Ishikawa (cell line): Measurements from ENCODE around the gene THSD4.

ENCODE experiments used
- CEBPB ChIP-seq: IDR thresholded peaks from 2 replicates; pipeline ENCODE4 v1.6.1; 2012
- CREB1 ChIP-seq: IDR thresholded peaks from 2 replicates; pipeline ENCODE4 v1.6.1; 2012; ENCODE audit warnings: low read depth
- EGR1 ChIP-seq: IDR thresholded peaks from 2 replicates; pipeline ENCODE4 v1.6.1; 2012
- EP300 ChIP-seq: IDR thresholded peaks from 2 replicates; pipeline ENCODE4 v1.6.1; 2012; ENCODE audit warnings: borderline replicate concordance
- FOXM1 ChIP-seq: IDR thresholded peaks from 2 replicates; pipeline ENCODE4 v1.6.1; 2012; ENCODE audit warnings: low read depth, borderline replicate concordance
- MAX ChIP-seq: IDR thresholded peaks from 2 replicates; pipeline ENCODE4 v1.6.1; 2012
- NFIC ChIP-seq: IDR thresholded peaks from 2 replicates; pipeline ENCODE4 v1.6.1; 2012
- RAD21 ChIP-seq: IDR thresholded peaks from 2 replicates; pipeline ENCODE4 v1.6.1; 2012; ENCODE audit warnings: low read depth
- REST ChIP-seq: IDR thresholded peaks from 2 replicates; pipeline ENCODE4 v1.6.1; 2012; ENCODE audit warnings: low read depth, mild to moderate bottlenecking
- TAF1 ChIP-seq: IDR thresholded peaks from 2 replicates; pipeline ENCODE4 v1.6.1; 2012; ENCODE audit warnings: low read depth, mild to moderate bottlenecking
- TCF12 ChIP-seq: IDR thresholded peaks from 2 replicates; pipeline ENCODE4 v1.6.1; 2012; ENCODE audit warnings: low read depth
- TEAD4 ChIP-seq: IDR thresholded peaks from 2 replicates; pipeline ENCODE4 v1.6.1; 2012
- USF1 ChIP-seq: IDR thresholded peaks from 2 replicates; pipeline ENCODE4 v1.6.1; 2012
- YY1 ChIP-seq: IDR thresholded peaks from 2 replicates; pipeline ENCODE4 v1.6.1; 2012; ENCODE audit warnings: low read depth
- ZBTB7A ChIP-seq: IDR thresholded peaks from 2 replicates; pipeline ENCODE4 v1.6.1; 2012; ENCODE audit warnings: low read depth

Gene THSD4

GRCh38 chr15:71194286-71194685 lies 79.0 kb downstream of the THSD4 start:
- TF ChIP-seq EP300 = no peak

DNA sequence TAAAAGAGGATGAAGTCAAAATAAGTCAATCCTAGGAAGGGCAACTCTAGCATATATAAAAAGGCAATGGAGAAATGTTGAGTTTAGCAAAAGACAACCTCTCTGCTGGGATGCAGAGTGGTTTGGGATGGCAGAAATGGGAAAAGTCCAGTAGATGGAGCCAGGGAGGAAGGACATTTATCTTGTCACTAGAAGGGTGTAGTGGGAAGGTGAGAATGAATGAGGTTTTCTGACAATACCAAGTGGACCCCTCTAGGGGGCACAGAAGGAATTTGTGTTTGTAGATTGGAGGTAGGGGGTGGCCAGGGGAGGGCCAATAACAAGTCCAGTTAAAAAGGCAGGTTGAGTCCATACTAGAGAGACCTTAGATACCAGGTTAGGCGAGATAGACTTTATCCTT lies 80.0 kb downstream of the THSD4 start:
- TF ChIP-seq USF1 (no peak), RAD21 (0 out of 2 replicates have a peak, but pooled peaks have one; percentile 12)

DNA sequence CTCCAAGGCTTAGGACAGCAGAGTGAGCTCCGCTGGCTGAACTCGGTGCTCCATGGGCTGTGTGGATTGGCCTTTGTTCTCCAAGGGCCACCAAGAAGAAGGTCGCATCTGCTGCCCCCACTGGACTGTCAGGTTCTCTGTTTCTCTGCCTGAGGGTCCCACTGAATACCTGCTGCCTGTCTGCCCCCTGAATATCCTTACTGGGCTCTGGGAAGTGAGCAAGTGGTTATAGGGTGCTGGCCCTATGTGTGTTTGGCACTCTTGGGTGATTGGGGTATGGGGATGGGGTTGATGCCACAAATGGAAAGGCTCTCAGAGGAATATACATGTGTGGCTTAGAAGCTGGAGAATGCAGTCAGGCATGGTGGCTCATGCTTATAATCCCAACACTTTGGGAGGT lies 82.3 kb downstream of the THSD4 start:
- no peak for TF ChIP-seq FOXM1
- TF ChIP-seq TAF1 = no peak
- TF ChIP-seq TEAD4 = no peak
- TF ChIP-seq YY1 = no peak
- TF ChIP-seq RAD21 = no peak
- no peak for TF ChIP-seq EP300
- TF ChIP-seq USF1 = no peak
- no peak for TF ChIP-seq TCF12

- TF ChIP-seq YY1 = no peak
These were observed 83.6 kb downstream of the THSD4 start for GRCh38 chr15:71198846-71199245.

GRCh38 chr15:71199384-71200351 lies 84.4 kb downstream of the THSD4 start:
- TF ChIP-seq YY1 (no peak), ZBTB7A (no peak), TEAD4 (no peak), TCF12 (no peak), USF1 (no peak), RAD21 (no peak), EP300 (no peak), TAF1 (no peak), FOXM1 (no peak), CEBPB (no peak), EGR1 (no peak), REST (no peak), NFIC (no peak)

GRCh38 chr15:71201477-71201876 lies 86.2 kb downstream of the THSD4 start:
- no peak for TF ChIP-seq NFIC
- no peak for TF ChIP-seq CEBPB
- TF ChIP-seq REST = no peak
- TF ChIP-seq TCF12 = no peak
- no peak for TF ChIP-seq TEAD4
- TF ChIP-seq EGR1 = no peak
- TF ChIP-seq EP300 = no peak
- TF ChIP-seq YY1 = no peak
- no peak for TF ChIP-seq CREB1
- TF ChIP-seq ZBTB7A = no peak
- TF ChIP-seq FOXM1 = no peak
- TF ChIP-seq MAX = no peak
- TF ChIP-seq USF1 = no peak
- TF ChIP-seq TAF1 = no peak
